ENCODE measurements around the gene HOXA11.

Gene HOXA11

DNA sequence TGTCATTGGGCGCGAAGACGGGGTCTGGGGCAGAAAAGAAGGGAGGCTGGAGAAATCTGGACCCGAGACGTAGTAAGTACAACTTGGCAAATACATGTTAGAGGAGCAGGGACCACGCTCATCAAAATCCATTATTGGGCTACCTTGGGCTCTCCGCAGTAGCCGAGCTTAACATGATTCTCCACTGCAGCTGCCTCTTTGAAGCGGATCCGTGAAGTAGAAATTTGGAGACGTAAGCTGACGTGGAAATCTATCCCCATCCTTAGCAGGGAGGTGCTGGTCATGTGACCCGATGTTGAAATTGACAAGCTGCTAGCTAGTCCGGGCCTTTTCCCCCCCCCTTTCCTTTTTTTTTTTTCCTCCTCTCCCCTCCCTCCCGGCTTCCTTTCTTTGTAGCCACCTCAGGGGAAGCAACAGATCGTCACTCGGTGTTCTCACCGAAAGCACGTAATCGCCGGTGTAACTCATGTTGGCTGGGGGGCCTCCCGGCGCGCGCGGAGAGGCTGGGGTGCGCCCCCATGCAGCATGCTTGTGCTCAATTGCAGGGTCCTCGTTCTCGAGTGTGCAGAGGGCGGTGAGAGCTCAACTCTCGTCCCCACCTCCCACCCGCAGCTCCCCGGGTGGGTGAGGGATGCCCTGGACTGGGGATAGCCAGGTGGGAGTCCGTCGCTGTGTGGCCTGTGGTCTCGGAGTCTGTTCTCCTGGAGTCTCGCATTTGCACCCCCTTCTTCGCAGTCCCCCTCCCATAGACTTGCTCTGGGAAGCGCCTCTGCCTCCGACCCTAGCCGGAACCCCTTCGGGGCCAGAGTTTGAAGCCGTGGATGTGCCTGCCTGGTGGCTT, at the start of gene HOXA11:
HOXA11 (minus strand) TSS at position 220 of the 841 bp plus-strand sequence; CDS start at position 132, 88 bp downstream.
- DNase-seq (ENCODE audit: low read depth): no peak

DNA sequence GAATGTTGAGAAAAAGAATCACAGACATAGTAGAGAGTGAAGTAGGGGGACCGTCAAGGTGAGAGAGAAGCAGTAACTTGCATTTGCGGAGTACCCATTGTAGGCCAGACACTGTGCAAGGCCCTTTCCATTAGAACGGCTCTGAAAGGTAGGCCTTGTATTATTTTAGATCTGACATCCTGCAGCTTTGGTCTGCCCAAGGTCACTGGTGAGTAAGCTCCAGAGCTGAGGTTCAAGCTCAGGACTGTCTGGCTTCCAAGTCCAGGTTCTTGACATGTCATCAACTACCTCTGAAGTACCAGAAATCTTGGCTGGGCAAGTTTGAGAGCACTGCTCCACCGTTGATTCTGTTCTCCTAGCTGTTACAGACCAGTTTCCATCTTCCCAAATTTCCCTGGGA, 44.4 kb upstream of the HOXA11 start:
- no peak for DNase-seq (ENCODE audit: low read depth)

DNA sequence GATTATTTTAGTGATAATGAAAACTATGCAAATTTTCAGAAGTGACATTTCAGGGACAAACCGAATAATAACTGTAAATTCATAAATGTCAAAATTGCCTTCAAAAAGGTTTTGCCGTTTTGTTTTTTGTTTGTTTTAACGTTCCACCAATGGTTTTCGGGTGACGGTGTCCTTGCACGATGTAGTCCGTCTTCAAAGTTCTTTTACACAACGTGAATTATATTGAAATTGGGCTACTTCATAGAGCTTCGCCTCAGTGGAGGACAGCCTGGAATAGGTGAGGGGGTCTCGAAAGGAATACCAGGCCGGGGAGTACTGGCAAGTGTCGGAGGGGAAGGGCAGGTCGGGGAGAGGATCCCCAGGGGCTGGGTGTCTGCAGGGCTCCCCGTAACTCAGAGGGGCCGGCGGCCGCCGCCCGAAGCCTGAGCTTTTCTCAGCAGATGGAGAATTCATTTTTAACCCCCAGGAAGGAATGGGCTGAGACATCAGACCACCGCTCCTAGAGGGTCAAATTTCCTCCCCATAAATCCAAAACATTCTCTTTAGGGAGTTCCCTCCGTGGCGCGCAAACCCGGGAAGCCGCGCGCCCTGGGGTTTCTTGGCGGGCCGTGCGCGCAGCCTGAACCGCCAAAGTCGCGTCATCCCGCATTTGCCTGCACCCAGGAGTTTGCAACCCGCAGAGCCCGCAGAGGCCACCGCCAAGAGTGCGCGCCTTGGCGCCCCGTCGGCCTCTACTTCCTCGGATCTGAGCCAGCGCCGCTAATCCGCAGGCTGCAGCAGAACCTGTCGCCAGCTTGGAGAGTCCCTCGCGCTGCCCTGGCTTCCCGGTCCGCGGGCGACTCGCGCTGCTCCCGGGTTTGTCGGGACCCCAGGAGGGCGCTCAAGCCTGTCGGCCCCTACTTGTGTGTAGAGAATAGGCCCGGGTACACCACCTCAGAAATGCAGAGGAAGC, 40.2 kb upstream of the HOXA11 start:
- DNase-seq (ENCODE audit: low read depth): no peak

DNA sequence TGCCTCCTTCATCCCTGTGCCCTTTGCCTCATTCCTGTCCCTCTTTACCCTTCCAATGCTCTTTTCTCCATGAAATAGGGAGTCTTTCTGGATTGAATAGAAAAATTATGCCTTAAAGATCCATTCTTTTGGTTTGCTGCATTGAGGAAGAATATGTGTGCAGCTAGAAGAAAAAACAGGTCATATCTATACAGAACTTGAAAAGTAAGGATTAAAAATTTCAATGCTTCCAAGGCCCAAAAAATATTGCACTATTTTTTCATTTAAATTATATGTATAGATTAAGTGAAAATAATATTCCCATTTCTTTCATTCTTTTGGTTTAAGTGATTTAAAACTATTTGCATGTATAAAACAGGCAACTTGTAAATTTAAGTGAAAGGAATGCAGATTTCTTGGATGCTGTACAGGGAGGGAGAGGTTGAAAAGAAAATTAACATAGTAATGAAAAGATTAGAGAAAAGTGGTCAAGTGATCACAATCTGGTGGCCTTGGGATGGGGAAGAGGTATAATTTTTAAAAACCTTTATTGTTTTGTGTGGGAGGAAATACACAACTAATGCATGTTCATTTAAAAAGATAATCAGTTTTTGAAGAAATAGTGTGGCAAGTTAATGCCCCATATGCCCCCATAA, 39.0 kb upstream of the HOXA11 start:
- no peak for DNase-seq (ENCODE audit: low read depth)

DNA sequence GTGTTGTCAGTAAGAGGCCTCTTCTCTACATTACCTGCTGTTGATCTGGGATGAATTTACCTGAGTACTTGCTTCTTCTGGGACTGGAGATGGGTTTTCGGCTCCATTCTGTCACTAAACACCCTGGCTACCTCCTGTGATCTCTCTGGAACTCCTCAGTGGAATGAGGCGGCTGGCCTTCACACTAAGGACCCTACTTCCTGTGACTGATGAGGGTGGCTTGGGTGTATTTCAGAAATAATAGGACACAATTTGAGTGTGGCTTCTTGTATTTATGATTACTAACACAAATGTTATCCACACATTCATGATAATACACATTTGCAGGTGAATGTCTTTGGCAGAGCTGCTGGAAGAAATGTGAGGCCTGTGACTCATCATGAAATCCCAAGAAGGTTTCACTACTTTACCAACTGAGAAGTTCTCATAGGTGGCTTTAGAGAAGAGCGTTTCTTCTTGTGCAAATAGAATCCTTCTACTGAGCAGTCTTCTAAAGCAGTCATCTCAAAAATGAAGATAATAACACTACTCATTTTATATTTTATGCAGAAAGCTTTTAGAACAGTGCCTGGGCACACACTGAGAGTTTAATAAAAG, 36.3 kb upstream of the HOXA11 start:
- DNase-seq (ENCODE audit: low read depth): no peak

DNA sequence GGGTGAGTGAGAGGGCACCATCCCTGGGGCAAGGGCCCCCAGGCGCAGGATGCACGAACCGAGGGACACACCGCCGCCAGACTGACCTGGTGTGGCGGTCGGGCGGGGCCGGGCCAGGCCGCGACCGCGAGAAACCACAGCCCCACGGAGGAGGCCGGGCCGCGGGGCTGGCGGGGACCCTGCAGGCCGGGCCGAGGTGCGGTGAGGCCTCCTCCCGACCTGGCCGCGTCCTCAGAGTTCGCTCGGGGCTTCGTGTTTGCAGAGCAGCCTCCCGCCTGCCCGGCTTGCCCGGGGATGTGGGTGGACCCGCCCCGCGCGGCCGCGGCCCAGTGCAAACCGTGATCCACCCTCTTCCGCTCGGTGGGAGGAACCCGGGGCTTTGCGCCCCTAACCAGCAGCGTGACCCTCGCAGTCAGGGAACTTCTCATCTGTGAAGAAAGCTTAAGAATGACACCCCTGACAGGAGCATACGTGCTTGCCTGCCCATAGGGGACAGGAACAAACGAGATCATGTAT, 35.5 kb upstream of the HOXA11 start:
- DNase-seq (ENCODE audit: low read depth): no peak

DNA sequence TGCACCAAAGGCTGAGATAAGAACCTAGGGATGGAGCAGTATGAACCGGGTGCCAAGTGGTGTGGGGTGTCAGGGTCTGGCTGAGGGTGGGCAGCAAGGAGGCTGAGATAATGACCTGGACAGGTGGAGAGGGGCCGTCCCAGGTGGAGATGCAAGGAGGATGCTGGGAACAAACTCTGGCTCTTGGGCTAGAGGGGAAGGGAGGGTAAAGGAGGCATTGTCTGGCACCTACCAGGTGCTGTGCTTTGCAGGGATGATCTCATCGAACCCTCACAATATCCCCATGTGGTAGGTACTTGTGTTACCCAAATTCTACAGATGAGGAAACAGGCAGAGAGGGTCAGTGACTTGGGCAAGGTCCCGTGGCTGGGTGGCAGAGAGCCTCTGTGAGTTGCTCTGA, 34.8 kb upstream of the HOXA11 start:
- DNase-seq (ENCODE audit: low read depth): no peak

DNA sequence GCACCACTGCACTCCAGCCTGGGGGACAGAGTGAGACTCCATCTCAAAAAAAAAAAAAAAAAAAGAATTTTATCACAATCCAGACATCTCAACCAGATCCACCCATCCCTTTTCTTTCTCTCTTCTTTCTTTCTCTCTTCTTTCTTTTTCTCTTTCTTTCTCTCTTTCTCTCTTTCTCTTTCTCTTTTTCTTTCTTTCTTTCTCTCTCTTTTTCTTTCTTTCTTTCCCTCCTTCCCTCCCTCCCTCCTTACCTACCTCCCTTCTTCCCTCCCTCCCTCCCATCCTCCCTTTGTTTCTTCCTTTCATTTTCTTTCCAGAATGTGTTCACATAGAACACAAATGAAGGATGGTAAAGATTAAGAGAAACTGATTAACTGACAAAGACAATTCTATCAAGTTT, 32.9 kb upstream of the HOXA11 start:
- DNase-seq (ENCODE audit: low read depth): no peak

DNA sequence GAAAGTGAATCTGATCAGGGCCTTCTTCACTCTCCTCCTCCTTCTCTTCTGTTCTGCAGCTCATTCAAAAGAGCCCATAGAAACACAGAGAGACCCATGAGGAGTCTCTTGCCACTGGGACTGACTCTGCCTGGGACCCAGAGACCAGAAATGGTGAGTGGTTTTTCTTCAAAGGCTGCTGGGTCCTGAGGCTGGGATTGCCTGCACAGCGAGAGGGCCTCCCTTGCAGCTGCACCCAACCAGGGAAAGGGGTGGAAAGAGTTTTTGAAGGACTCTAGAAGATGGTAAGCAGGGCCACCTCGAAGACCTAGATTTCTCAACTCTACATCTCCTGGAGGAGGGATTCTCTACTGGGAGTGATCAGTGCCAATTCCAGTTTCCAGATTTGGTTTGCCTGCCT, 30.3 kb upstream of the HOXA11 start:
- no peak for DNase-seq (ENCODE audit: low read depth)

DNA sequence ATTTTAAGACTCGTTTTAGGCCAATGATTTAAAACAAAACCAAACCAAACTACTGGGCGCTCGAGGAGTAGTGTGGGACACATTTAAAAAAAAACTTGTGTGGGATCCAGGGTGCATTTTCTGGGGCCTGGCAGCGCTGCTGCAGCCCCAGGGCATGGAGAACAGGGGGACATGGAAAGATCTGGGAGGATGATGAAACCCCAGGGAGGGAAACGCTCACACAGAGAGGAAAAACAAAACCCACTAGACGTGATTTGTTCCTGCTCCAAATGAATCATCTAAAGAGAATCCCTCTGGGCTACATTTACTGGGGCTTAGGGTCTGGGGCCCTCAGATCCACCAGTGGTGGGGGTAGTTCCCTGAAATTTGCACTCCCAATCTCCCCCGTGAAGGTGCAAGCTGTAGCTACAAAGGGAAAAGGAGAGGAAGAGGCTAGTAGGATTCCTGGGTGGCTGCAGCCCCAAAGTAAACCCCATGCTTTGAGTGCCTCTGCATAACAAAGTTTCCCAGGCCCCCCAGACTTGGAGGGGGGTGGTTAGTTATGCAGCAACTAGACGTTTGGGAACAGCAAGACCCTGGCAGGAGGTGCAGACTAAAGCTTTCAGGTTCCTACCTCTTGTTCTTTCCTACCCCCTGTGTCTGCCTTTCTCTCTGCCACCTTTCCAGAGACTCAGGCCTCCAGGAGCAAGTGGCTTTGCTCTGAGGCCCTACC, 29.4 kb upstream of the HOXA11 start:
- DNase-seq (ENCODE audit: low read depth): no peak

DNA sequence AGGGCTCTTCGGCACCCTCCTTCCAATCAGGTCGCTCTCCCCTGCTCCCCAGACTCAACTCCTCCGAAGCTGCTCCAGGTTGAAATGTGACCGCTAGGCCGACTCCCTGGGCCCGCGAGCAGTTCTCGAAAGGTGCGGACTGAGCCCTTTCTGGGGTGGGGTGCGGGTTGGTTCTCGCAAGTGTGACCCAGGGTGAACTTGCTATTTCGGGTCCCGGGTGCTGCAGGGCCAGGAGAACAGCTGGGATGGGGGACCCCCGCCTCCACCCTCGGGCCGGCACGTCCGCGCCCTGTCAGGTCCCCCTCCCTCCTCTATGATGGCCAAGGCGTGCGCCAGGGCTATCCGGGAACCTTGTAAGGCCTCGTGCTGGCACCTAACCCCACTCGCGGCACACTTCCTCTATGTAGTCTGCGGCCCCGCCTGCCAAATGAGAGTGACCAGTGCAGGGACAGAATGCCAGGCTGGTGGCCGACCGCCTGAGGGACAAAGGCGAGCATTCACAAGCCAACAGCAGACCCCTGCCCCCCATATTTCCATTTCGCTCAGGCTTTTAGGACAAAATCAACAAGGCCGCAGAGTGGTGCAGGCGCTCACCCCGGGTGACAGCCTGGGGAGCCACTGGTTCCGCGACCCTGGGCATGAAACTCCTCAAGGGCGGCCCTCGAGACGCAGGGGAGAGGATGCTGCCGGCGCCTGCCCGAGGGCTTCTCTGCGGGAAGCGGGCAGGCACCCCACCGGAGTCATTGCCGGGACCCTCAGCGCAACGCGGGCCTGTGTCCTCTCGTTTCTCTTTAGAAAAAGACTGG, 28.6 kb upstream of the HOXA11 start:
- no peak for DNase-seq (ENCODE audit: low read depth)

DNA sequence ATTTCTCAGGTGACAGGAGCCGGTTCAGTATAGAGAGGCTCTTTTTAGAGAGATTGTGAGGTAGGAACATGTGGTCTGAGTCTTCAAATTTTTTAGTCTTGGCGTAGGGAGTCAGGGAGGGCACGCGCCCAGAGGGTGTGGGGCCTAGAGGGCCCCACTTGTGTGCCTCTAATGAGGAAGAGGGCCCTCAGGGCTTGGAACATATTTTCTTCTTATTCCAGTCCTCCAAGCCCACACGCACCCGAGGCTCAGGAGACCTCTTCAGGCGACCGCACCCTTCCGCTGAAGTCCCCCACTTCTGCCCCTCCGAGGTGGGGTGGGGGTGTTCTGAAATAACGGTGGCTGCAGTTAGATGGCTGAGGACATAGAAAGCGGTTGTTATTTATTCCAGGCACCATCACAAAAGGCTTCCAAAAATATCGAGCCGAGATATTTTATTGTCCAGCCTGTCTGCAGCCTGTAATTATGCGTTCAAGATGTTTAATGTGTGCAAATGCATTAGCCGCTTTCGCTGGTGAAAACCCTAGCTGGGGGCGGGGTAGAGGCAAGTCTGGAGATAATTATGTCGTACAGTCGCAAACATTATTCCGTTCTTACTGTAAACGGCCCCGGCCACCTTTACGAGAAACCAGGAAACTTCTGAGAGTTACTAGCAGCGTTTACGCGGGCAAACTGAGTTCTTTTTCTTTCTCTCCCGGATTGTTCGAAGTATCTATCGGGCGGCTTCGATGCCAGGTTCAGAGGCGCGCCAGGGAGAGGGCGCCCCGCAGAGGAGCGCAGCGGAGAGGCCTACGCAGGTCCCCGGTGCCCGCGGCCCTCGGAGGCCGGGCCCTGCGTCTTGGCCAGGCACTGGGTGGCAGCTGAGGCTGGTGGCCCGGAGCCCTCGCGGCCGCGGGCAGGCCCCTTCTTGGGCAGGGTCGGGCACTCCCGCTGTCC, 27.7 kb upstream of the HOXA11 start:
- DNase-seq (ENCODE audit: low read depth): no peak

DNA sequence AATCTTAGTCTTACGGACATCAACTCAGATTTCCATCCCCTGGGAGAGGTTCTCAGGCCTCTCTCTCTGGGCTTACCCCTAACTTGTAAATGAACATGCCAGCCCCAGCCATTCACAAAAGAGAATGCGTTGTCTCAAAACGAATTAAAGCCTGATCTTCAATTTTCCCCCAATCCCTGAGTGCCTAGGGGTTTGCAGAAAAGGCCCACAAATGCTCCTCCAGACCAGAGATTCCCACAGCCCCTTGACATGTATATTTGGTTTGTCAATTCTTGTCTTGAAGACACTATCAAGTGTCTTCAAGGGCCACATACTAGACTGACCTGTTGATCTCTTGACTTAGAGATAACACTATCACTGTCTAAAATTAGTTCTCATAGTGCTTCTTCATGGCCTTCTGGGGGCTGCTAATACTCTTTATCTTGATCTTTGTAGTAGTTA, 26.8 kb upstream of the HOXA11 start:
- no peak for DNase-seq (ENCODE audit: low read depth)

DNA sequence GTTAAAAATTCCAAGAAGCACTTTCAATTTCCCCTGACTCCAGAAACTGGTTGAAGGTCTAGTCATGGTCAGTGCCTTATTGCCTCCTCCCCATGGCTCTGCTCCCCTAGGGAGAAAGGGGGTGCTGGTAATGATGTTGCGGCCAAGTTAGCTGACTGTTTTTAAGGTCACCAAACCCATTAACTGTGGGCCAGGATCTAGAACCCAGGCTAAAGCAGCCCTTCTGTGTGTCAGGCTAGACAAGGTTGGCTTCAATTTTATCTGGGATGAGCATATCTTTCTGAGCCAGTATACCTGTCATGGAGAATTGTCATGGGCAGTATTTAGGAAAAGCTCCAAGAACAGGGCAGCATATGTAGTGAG, 26.0 kb upstream of the HOXA11 start:
- DNase-seq (ENCODE audit: low read depth): no peak

DNA sequence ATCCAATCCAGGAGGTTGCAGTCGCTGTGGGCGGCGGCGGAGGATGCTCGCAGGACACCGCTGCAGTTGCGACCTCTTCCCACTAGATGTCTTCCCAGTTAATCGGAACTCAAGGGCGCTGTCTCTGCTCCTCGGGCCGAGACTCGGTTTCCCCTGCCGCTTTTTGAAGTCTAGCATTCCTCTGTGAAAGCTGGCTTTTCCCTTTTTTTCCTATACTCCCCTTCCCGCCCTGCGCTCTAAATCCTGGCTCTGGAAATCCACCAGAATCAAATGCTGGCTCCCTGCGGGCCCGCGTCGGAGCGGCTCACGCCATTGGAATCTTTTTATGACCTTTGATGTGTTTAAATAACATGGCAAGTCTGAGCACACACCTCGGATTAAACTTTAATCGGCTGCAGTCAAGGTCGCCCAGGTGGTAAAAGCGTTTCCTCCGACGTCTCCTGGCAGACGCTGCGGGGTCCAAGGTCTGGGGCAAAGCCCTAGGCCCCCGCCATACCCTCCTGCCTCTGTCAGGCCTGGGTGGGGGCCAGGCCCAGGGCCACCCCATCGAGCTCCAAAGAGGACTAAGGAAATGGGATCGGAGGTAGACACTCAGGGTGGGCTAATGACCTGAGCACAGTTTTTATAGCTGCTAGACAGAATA, 25.5 kb upstream of the HOXA11 start:
- DNase-seq (ENCODE audit: low read depth): no peak

DNA sequence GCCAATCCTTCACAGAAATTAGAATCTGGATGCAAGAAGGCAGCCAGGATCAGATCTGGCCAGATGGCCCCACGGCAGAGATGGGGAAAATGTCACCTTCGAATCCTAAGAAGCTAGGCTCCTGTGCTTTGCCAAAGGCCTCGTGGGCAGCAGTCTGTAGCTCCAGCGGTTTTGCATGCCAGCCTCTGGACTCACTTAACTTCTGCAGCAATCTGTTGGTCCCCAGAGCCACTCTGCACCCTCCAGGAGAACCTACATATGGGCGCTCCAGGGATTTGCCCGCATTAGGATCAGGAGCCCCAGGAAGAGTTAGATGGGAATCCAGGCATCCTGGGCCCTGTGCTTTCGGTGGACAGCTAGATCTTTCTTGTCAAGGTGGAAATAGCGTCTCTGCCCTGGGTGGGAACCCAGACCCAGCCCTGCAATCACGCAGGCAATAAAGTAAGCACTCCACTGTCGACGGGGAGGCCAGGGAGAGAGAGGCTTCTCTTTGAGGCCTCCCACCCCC, 25.0 kb upstream of the HOXA11 start:
- no peak for DNase-seq (ENCODE audit: low read depth)

DNA sequence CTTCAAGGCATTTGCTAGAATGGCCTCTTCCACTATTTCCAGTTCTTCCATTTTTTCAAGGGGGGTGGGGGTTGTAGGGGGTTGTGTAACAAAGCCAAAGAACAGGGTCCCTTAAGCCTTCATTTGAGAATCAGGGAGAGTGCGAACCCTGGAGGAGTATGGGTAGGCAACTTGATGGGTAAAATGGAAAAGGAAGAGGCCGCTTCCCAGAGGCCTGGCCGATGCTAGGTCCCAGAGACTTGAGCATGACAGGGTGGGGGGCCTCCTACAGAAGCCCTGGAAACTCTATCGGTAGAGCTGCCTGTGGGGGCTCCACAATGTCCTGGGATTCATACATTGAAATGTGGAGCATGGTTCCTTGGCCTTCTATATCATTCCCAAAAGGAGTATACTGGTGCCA, 24.0 kb upstream of the HOXA11 start:
- no peak for DNase-seq (ENCODE audit: low read depth)

DNA sequence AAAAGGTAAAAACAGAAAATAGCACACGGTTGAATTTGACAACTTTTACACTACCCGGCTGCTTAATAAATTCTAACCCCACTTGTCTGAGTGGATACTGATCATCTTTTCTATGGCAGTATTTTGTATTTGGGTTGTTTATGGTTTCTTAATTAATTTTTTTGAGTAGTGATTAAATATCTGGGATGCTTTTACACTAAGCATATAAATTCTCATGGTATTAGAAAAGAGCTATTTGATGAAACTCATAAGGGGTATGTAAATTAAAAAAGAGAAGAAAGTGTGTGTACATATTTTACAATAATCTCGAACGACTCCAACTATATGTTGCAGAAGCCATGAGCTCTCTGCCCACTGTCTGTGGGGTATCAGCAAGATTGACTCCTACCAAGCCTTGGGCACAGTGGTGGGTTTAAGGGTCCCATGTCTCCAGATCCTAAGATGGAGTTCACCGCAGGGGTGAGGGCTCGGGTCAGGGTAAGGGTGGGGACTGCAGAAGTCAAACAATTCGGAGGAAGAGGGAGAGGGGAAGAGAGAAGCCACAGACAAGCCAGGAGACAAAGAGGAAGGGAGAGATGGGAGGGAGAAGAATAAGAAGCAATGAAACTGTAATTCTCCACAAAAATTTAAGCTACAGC, 22.4 kb upstream of the HOXA11 start:
- no peak for DNase-seq (ENCODE audit: low read depth)
